Glutamatergic neuron (in vitro differentiated cells): Measurements from ENCODE around the gene MYO18B. TPM values are rescaled to one million over a fixed set of nuclear protein-coding genes. Genes with fewer than 3 reads are reported as not detected.

ENCODE experiments used
- DNase-seq: peaks from one replicate; pipeline ENCODE4 v3.0.0; 2022
- H3K27ac Mint-ChIP-seq: one replicate; pipeline ENCODE4 v1.8.0; 2020; ENCODE audit warnings: mild to moderate bottlenecking, mixed read lengths, inconsistent platforms; ENCODE audit not compliant: unreplicated experiment
- H3K27me3 Mint-ChIP-seq: one replicate; pipeline ENCODE4 v1.8.0; 2020; ENCODE audit warnings: mild to moderate bottlenecking, moderate library complexity, mixed read lengths, inconsistent platforms; ENCODE audit not compliant: unreplicated experiment
- H3K36me3 Mint-ChIP-seq: one replicate; pipeline ENCODE4 v1.8.0; 2020; ENCODE audit warnings: mild to moderate bottlenecking, mixed read lengths, inconsistent platforms; ENCODE audit not compliant: unreplicated experiment
- H3K4me1 Mint-ChIP-seq: one replicate; pipeline ENCODE4 v1.8.0; 2020; ENCODE audit warnings: mild to moderate bottlenecking, low read depth, mixed read lengths, inconsistent platforms; ENCODE audit not compliant: unreplicated experiment
- H3K4me3 Mint-ChIP-seq: one replicate; pipeline ENCODE4 v1.8.0; 2020; ENCODE audit warnings: mild to moderate bottlenecking, mixed read lengths, inconsistent platforms; ENCODE audit not compliant: unreplicated experiment
- H3K9me3 Mint-ChIP-seq: one replicate; pipeline ENCODE4 v1.8.0; 2020; ENCODE audit warnings: mild to moderate bottlenecking, moderate library complexity, mixed read lengths, inconsistent platforms; ENCODE audit not compliant: unreplicated experiment
- total RNA-seq: library from RNA; stranded (reverse); fragmentation: NEBNext Ultra II Directional; extraction: Animal tissue kit (Norgen Biotek cat#: 25700); gene quantifications from one replicate; pipeline ENCODE4 v1.2.1, GENCODE V29; 2021; ENCODE audit not compliant: unreplicated experiment
- TF ChIP-seq, protein P1 (sequence below): fragments of 200-600 bp; sonication (generic); IDR thresholded peaks from one replicate; pipeline ENCODE4 v1.5.0; 2021; ENCODE audit not compliant: partially characterized antibody, unreplicated experiment

The MYO18B gene
- total RNA-seq, 1 donor from 2014 or later = 0.25 TPM

DNA sequence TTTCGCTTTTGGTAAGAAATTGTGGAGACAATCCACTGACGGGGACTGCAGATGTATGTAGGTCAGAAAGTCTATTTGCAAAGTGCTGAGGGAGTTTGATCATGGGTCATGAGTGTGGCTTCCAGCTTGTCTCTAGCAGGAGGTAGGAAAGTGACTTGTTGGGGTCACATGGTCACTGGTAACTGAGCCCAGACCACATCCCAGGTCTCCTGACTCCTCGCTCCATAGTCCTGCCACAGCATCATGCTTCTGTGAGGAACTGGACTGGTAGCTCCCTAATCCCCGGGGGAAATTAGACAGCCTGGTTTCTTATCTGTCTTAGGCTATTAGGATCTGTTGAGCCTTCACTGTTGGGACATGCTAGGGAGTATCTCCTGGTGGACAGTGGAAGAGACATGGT, 142.1 kb downstream of the MYO18B start:
- H3K27me3 Mint-ChIP-seq = peaks cover 15% of the 10 kb centered on the region
- H3K4me1 Mint-ChIP-seq = peaks cover 25% of the 10 kb centered on the region
- H3K36me3 Mint-ChIP-seq = no peaks in the 10 kb centered on the region
- no peak overlapping the region for H3K4me3 Mint-ChIP-seq
- H3K27ac Mint-ChIP-seq = no peak overlapping the region
- no peak for DNase-seq
- TF ChIP-seq, protein P1, sequence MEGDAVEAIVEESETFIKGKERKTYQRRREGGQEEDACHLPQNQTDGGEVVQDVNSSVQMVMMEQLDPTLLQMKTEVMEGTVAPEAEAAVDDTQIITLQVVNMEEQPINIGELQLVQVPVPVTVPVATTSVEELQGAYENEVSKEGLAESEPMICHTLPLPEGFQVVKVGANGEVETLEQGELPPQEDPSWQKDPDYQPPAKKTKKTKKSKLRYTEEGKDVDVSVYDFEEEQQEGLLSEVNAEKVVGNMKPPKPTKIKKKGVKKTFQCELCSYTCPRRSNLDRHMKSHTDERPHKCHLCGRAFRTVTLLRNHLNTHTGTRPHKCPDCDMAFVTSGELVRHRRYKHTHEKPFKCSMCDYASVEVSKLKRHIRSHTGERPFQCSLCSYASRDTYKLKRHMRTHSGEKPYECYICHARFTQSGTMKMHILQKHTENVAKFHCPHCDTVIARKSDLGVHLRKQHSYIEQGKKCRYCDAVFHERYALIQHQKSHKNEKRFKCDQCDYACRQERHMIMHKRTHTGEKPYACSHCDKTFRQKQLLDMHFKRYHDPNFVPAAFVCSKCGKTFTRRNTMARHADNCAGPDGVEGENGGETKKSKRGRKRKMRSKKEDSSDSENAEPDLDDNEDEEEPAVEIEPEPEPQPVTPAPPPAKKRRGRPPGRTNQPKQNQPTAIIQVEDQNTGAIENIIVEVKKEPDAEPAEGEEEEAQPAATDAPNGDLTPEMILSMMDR = no peak
- peaks cover 10% of the 10 kb centered on the region for H3K9me3 Mint-ChIP-seq

DNA sequence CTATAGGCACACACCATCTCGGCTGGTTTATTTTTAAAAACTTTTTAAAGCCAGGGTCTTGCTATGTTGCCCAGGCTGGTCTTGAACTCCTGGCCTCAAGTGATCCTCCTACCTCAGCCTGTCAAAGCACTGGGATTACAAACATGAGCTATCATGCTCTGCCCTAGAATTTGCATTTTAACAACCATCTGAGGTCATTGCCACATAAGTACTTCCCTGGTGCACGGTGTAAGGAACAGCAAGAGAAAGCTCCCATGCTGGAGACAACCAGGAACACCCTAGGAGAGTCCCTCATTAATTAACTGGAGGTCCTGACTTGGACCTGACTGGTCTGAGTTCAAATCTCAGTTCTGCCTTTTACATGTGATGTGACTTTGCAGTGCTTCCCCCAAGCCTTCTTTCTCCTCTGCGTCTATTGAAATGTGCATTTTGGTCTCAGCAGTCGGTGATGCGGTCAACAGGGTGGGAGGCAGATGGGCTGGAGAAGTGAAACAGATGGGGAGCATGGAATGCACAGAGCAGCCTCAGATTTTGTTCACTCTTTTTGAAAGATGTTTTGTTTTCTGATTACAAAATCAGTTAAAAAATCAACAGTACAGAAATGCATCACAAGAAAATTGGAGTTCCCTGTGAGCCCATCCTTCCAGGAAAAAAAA, 146.5 kb downstream of the MYO18B start:
- Mint-ChIP-seq H3K36me3 (no peaks in the 10 kb centered on the region), H3K4me3 (peak overlapping the region; percentile 21), H3K27ac (peak overlapping the region; percentile 90), H3K27me3 (peaks cover 11% of the 10 kb centered on the region), H3K4me1 (peaks cover 35% of the 10 kb centered on the region), H3K9me3 (peaks cover 10% of the 10 kb centered on the region)
- peak; percentile 47 for DNase-seq
- TF ChIP-seq, protein P1 = no peak

DNA sequence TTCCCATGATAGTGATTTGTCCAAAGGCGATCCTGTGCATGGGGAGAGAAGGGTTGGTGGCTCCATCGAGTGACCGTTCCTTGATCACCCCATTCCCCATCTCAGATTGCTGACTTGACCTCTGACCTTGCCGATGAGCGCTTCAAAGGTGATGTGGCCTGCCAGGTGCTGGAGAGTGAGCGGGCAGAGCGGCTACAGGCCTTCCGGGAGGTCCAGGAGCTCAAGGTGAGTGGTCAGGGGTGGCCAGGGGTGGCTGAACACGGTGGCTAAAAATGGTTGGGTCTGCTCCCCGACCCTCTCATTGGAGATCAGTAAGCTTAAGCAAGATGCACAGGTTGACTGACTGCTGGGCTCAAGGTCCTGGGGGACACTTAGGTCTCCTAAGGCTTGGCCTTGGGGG, 148.7 kb downstream of the MYO18B start:
- no peak overlapping the region for H3K27ac Mint-ChIP-seq
- DNase-seq = no peak
- H3K36me3 Mint-ChIP-seq = no peaks in the 10 kb centered on the region
- H3K4me3 Mint-ChIP-seq = no peak overlapping the region
- H3K27me3 Mint-ChIP-seq = peaks cover 13% of the 10 kb centered on the region
- TF ChIP-seq, protein P1 = no peak
- H3K4me1 Mint-ChIP-seq = peaks cover 35% of the 10 kb centered on the region
- peaks cover 5% of the 10 kb centered on the region for H3K9me3 Mint-ChIP-seq

DNA sequence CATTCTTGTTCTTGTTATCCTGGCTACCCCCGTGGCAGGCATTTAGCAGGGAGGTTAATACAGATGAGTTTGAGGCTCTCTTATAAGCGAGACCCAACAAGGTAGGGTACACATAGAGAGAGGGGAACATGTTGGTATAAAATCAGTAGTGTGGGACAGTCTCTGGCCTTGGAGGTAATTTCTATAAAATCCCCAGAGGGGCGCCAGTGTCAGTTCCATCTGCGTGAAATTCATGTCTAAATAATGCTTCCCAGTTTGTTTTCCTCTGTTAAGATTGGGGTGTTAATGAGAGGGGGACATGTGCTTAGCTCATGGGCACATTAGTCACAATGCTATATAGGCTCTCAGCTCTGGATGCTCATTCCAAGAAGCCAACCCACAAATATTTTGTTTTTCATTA, 150.7 kb downstream of the MYO18B start:
- Mint-ChIP-seq H3K27me3 (peaks cover 9% of the 10 kb centered on the region), H3K9me3 (peaks cover 5% of the 10 kb centered on the region), H3K4me1 (peaks cover 22% of the 10 kb centered on the region), H3K36me3 (no peaks in the 10 kb centered on the region), H3K27ac (no peak overlapping the region), H3K4me3 (no peak overlapping the region)
- DNase-seq = no peak
- TF ChIP-seq, protein P1 = no peak

DNA sequence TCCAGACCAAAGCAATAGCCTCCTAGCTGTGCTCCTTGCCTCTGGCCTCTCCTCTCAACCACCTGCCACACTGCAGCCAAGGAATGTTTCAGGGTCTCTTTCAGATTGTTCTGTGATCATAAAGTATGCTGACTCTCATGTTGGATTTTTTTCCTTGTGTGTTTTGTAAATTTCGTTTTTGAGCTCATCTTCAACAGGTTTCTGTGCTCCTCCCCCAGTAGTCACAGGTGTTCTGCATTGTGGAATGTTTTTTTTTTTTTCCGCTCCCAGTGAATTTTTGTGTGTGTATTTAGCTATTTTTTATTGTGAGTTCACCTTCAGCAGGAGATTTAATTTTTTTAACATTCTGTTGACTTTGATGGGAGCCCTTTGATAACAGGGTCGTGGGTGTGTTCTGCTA, 153.7 kb downstream of the MYO18B start:
- Mint-ChIP-seq H3K27ac (no peak overlapping the region), H3K9me3 (no peaks in the 10 kb centered on the region), H3K27me3 (peaks cover 4% of the 10 kb centered on the region), H3K4me3 (no peak overlapping the region), H3K36me3 (no peaks in the 10 kb centered on the region), H3K4me1 (peaks cover 6% of the 10 kb centered on the region)
- TF ChIP-seq, protein P1 = no peak
- no peak for DNase-seq
